Measurements from ENCODE around the gene PRODH.
"Not testable (repeated sequence)": the region's sequence is repeated elsewhere in the genome, so short reads cannot be mapped to it uniquely, and the experiment has no call there.

PRODH gene

DNA sequence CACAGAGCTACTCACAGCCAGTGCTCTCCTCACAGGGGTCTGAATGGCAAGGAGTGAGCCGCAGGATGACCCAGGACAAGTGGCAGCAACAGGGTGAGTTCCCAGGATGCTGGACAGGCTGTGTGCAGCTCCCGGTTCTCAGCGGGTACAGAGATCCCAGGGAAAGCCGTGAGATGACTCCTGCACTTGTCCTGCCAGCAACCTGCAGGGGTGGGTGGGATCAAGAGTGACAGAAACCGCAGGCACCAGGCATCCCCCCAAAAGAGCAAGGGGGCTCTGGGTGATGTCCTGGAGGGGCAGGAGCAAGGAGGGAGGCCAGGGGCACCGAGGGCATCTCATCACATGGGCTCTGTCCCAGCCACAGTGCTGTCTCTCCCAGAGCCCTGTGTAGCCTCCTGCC lies 15.9 kb upstream of the PRODH start:
- DNase-seq, result peak; percentile 22

DNA sequence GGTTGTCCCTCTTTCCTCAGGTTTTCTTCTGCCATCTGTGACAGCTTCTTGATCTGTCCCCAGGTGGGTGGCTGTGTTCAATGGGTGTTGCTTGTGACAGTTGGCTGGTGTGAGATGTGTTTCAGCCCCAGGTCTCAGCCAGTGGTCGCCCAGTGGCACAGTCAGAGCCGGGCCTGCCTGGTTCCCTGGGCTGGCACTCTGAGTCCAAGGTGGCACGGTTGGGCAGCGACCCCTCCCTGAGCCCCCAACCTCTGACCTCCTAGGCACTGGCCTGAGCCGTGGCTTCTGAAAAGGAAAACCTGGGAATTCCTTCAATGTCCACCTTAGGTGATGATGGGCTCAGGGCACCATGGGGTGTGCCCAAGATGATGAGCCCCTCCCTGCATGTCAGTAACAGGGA lies 14.0 kb upstream of the PRODH start:
- no peak for DNase-seq

DNA sequence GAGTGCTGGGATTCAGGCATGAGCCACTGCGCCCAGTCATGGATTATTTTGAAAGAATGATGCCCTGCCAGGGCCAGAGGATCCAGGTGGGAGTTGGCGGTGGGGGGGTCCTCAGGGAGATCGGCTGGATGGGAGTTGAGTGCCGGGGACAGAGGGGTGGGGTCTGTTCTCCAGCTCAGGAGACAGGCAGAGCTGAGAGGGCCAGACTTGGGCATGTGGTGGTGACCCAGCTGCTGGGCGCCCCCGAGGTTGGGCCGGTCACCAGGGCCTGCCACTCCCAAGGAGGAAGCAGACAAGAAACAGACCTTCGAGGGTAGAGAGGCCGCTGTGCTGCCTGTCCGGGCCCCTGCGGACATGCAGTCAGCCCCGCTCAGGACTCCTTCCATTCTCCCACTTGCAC lies 11.8 kb upstream of the PRODH start:
- DNase-seq, result peak; percentile 10

DNA sequence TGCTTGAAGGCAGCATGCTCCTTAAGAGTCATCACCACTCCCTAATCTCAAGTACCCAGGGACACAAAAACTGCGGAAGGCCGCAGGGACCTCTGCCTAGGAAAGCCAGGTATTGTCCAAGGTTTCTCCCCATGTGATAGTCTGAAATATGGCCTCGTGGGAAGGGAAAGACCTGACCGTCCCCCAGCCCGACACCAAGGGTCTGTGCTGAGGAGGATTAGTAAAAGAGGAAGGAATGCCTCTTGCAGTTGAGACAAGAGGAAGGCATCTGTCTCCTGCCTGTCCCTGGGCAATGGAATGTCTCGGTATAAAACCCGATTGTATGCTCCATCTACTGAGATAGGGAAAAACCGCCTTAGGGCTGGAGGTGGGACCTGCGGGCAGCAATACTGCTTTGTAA lies 11.0 kb upstream of the PRODH start:
- DNase-seq, result not testable (repeated sequence)

DNA sequence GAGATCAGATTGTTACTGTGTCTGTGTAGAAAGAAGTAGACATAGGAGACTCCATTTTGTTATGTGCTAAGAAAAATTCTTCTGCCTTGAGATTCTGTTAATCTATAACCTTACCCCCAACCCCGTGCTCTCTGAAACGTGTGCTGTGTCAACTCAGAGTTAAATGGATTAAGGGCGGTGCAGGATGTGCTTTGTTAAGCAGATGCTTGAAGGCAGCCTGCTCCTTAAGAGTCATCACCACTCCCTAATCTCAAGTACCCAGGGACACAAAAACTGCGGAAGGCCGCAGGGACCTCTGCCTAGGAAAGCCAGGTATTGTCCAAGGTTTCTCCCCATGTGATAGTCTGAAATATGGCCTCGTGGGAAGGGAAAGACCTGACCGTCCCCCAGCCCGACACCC lies 2.6 kb upstream of the PRODH start:
- DNase-seq, result not testable (repeated sequence)

DNA sequence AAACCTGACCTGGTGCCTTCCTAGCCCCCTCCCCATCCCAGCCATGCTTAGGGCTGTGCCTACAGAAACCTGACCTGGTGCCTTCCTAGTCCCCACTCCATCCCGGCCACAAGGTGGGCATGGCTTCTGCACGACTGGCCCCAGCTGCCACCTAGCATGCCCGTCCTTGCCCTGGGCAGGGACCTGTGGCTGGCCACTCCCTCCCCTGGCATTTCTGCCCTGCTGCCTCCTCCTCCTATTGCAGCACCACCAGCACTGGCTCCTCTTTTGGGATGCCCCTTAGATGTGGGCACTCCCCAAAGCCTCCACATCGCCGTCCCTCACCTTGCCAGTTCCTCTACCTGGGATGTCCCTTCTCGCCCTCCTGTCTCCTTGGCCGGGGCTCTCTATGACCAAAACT lies 1.4 kb downstream of the PRODH start:
- DNase-seq, result not testable (repeated sequence)

DNA sequence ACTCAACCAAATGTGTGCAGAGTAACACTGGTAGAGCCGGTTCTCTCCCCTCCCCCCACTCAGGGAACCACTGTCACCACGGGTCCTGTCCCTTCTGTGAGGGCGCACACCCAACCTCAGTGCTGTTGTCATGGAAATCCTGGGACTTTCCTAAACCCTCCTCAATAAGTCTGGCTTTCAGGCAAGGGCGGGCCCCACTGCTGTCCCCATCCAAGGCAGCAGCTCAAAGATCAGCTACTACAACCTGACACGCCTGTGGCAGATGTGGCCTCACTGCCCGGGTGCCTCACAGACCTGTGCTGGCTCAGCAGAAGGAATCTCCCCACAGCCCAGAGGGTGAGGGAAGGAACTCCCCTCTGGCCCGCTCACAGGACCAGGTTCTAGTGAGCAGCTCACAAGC lies 2.2 kb downstream of the PRODH start:
- DNase-seq, result no peak

DNA sequence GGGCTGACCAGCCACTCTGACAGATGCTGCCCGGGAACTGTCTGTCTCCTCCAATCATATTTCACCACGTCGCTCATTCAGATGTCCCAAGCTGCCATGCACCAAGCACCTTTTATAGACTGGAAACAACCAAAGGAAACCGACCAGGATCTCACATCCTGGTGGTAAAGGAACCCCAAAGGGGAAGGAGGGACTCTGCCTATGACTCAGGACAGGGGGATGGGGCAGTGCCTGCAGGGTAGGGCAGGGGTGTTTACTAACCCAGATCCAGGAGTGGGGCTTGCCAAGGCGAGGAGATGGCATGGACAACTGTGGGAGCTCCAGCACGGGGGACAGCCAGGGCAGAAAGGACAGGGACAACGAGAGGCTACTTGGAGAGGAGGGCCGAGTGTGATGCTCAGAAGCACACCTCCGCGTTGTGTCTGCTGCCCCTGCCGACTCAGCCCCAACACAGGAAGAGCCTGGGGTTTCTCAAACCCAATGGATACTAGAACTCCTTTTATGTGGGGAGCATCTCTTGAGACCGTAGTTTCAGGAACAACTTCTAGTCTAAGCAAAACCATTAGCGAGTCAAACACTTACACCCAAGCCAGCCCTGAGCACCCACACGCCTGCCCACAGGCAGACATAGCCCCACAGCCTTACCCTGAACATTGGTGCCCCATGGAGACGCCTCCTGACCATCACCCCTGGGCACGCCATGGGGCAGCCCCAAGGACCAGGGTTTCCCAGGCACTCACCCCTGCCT lies 4.0 kb downstream of the PRODH start:
- DNase-seq, result no peak

DNA sequence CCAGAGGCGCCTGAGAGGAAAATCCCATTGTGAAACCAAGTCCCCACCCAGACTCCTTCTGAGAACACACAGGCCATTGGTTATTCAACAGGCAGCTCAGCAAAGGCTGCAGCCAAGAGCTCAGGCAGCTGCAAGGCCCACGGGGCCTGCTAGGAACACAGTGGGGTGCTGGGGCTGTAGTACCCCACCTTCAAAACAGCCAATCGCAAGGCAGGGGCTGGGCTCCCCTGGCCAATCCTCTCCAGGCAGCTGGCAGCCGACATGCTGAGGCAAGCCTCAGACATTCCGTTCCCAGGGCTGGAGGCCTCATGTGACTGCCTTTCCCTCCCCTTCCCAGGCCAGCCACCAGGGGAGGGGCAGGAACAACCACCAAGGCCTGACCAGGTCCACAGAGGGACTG lies 6.6 kb downstream of the PRODH start:
- no peak for DNase-seq

DNA sequence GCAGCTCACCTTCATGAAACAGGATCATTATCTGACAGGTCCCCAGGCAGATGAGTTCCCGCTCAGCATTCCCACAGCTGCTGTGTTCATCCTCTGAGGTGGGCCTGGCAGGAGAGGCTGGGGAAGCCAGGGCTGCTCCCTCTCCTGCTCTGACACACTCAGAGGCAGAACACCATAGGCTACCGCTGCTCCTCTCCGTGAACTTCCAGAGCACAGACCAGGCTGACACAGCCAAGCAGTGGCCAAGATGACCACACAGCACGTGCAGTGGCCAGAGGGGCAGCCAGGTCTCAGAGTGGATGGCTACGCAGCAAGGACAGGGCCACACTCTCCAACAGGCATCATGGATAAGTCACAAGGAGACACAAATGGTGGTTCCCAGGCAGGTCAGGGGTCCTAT lies 8.5 kb downstream of the PRODH start:
- no peak for DNase-seq

DNA sequence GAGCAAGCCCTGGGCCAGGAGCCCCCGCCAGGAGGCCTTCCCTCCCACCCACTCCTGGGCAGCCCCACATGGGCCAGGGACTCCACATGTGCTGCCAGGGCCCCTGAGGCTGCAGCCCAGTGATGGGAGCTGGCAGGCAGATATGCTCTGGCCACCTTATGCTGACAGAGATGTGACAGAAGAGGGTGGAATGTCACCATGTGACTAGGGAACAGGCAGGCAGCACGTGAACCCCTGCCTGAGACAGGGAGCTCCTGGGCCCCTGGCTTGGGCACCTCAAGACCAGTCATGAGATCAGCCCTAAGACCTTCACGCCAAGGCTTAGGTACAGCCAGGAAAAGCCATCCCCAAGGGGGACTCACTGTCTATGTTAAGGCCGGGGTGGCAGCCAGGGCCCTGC lies 9.1 kb downstream of the PRODH start:
- DNase-seq, result no peak

DNA sequence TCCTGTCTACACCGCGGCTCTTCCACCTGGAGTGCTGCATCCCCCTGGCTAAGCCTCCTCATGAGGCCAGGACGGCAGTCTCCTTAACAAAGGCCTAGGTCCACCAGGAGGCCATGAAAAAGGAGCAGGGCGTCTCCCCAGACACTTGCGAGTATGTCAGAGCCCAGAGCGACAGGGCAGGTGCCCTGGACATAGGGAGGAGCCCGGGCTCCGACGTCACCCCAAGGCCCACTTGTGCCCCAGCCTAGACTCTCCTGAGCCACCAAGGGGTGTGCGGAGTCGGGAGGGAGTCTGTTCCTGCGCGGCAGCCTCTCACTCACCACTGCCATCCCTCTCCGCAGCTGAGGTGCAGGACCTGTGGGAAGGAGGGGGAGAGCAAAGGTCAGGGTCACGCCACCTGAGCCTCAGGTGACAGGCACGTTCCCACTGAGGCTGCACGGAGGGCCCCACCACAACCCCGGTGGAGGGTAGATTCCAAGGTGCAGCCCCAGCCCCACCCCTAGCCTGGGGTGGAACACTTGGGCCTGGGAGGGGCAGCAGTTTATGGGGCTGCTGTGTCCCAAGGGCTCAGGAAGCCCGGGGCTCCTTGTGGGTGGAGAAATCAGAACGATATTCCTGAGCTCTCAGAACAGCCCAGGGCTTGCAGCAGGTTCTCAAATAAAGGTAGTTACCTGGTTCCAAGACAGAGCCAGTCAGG lies 10.6 kb downstream of the PRODH start:
- DNase-seq, result no peak

DNA sequence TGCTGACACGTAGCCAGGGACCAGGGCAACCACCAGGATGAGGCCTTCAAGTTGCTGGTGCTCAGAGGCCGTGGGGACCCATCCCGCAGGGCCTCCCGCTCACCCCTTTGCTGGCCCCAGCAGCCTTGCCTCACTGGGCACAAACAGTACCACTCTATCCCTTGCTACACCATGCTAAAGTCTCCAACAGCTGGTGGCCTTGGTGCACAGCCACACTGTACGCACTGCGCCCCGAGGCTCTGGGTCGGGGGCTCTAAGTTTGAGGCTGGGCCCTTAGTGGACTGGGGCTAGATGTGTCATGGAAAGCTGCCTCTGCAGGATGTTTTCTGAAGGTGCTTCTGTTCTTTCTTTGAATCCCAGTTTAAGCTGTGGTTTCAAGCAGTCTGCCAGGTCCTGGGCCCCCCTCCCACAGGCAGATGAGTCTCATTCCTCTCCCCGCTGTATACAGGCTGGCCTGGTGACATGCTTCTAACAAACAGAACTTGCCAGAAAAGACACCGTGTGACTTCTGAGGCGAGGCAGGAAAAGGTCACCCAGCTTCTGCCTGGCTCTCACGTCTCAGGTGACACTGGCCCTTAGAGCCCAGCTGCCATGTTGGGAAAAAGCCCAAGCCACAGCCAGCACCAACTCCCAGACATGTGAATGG lies 15.7 kb downstream of the PRODH start:
- not testable (repeated sequence) for DNase-seq

DNA sequence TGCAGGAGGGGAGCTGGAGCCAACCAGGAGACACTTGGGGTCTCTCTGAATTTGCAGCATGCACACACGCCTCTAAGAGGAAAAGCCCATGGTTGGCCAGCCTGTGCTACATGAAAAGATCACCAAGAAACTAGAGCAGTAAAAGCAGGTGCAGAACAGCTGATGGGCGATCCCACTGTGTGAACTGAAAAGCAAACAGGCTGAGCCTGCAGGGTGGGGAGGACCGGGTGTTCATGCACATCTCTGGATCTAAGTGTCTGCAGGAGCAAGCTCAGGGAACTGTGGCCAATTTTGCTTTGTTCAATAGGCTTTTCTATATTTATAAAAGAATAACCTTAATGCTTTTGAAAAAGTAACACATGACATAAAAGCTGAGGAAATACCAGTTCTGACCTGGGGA lies 18.3 kb downstream of the PRODH start:
- DNase-seq, result not testable (repeated sequence)

DNA sequence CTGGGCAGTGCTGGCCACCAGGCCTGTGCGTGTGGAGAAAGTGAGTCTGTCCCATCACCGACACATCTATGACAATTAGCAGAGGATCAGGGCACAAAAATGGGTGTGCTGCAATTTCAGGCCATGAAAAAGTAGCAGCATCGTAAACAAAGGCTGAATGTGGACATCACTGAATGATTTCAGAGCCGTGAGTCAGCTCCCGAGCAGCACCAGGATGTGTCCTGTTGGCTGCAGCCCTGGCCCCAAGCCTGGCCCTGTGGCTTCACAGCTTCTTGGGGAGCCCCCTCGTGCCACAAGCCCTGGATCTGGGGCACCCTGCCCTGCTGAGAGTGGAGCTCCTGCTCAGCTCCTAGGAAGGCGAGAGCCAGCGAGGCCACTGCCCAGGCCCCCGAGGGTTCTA lies 20.5 kb downstream of the PRODH start:
- not testable (repeated sequence) for DNase-seq

DNA sequence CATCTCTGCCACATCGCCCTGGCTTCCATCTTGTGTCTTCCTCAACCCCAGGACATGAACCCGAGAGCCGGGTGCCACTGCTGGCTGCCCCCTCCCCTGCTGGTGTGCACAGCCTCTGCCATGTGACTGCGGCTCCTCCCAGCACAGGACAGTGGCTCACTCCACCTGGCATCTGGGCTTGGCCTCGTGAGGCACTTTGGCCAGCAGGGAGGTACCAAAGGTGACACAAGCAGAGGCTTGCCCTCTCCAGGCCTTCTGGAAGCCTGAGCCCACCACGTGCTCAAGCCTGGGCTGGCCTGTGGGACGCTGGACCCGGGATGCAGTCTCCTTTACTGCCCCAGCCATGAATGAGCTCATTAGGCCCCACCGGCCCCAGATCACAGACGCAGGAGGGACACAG lies 21.5 kb downstream of the PRODH start:
- DNase-seq, result not testable (repeated sequence)

DNA sequence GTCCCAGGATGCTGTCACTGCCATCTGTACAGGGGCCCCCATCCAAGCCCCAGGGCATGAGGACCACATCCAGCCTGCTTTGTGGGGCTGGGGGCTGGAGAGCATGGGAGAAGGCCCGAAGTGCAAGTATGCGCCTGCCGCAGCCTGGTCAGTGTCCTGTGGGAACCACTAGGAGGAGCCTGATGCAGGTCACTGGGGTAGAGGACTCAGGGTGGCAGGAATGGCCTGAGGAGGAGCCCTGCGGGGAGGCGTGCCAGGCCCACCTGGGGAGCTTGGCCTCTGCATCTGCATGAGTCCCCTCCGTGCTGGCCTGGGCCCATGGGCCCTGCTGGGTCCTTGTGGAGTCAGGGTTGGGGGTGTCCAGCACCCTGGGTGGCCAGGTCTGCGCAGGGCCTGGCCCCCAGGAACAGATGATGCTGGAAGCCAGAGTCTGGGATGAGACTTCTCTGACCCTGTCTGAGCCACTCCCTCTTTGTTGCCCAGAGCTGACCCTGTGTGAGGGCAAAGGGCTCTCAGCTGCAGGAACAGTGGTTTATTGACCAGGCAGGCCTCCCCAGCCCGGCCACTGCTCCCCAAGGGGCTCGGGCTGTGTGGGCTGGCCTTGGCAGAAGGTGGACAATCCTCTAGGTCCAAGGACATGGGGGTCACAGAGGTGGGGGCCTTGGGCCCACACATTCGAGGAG lies 23.7 kb downstream of the PRODH start:
- DNase-seq, result not testable (repeated sequence)

DNA sequence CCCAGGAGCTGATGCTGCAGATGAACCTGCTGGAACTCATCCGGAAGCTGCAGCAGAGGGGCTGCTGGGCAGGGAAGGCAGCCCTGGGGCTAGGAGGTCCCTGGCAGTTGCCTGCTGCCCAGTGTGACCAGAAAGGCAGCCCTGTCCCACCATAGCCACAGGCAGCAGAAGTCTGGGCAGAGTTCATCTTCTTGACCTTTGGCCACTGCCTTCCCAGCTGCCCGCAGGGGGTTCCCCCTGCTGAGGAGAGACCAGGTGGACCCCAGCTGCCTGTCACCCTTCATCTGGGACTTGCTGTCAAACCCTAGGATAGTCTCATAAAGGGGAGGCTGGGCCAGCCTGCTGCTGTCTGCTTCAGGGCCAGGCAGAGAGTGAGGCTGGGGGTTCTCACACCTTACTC lies 24.6 kb downstream of the PRODH start:
- DNase-seq, result not testable (repeated sequence)

DNA sequence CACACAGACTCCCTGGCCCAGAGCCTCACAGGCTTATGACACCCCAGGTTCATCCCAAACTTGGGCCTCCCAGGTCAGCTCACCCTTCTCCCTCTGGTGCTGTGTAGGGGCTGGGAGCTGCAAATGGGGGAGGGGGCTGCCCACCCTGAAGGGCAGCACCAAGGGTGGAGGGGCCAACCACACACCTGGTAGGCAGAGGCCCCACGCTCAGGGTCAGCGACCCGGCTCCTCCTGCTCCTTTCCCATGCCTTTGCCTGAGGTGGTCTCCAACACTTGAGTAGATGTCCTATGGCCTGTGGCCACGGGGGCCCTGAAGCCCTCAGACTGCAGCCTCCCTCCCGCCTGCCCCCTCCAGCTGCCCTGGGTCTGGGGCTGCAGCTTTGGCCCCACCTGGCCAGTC lies 26.5 kb downstream of the PRODH start:
- no peak for DNase-seq

DNA sequence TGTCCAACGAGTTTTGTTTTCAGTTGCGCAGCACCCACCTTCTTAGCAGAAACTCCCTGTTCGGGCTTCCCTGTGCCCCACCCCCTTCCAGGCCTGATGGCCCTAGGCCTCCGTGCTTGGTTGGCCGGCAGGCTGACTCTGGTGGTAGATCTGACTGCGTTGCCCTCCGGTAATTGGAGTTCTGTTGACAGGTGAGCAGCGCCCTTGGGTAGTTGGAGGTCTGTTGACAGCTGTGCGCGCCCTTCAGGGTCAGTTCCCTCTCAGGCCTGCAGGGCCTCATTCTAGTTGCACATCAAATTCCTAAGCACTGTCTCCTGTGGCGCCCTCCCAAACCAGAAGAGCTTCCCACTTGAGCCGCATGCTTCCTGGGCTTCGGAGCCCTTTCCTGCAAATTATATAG lies 29.2 kb downstream of the PRODH start:
- no peak for DNase-seq

DNA sequence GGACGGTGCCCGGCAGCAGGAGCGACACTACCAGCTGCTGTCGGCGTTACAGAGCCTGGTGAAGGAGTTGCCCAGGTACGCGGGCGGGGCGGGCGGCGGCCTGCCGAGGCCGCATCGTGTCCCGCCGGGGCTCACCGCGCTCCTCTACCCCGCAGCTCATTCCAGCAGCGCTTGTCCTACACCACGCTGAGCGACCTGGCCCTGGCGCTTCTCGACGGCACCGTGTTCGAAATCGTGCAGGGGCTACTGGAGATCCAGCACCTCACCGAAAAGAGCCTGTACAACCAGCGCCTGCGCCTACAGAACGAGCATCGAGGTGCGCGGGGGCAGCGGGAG lies 29.7 kb downstream of the PRODH start:
- not testable (repeated sequence) for DNase-seq

DNA sequence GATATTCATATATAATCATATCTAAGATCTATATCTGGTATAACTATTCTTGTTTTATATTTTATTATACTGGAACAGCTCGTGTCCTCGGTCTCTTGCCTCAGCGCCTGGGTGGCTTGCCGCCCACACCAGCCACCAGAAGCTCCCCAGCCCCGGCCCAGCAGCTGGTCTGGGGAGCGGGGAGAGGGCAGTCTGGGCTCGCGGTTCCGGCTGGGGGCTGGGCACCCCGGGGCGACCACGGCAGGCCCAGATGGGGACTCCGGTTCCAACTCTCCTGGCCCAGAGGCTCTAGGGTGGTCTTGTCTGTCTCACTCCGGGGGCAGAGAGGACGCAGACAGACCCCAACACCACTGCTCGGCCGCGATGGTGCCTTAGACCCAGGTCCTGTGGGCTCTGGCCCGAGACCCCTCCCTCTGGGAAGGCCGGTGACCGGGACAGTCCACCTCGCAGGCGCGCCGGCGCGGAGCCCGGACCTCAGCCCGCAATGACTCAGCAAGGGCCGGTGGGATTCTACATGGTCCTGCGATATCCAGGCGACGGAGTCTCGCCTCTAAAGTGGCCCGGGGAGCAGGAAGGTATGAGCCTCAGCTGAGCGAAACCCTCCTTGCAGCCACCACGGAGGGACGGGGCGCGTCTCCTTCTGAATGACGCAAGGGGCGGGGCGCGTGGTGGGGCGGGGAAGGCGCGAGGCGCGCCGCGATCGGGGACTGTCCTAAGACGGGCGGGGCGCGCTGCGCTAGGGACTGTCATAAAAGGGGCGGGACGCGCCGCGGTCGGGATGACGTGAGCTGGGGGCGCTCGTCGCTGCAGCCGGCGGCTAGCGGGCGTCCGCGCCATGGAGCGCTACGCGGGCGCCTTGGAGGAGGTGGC lies 30.3 kb downstream of the PRODH start, which contains the start of gene DGCR6:
TSS of gene DGCR6 (plus strand) at position 781 of the 870 bp plus-strand sequence. CDS start at position 836, 55 bp downstream.
- no peak for DNase-seq
